Spleen (tissue), 11 donors: Measurements from ENCODE around the gene EVC2. TPM values are rescaled to one million over a fixed set of nuclear protein-coding genes. Genes with fewer than 3 reads are reported as not detected.

Experiments used
- DNase-seq: peaks from one replicate; pipeline ENCODE4 v3.0.0-alpha.2; 2020
- H3K27ac ChIP-seq, 8 donors: fragments of 200-600 bp; sonication (generic) in 7 of 8; 1 replicate in 4 of 8; 2 replicates in 4 of 8; pipeline versions ENCODE4 v1.5.0 to v1.8.0; 2016 to 2021; ENCODE audit warnings: inconsistent platforms in 4 of 8, mild to moderate bottlenecking in 4 of 8, moderate library complexity in 1 of 8
- H3K27me3 ChIP-seq, 7 donors: fragments of 200-600 bp; sonication (generic) in 6 of 7; replicated peaks in 1 of 7; 1 replicate in 4 of 7; 2 replicates in 3 of 7; pipeline versions ENCODE4 v1.5.0 to v1.8.0; 2016 to 2021; ENCODE audit warnings: inconsistent platforms in 3 of 7, mild to moderate bottlenecking in 1 of 7
- H3K36me3 ChIP-seq, 6 donors: fragments of 200-600 bp; sonication (generic) in 5 of 6; 1 replicate in 4 of 6; 2 replicates in 2 of 6; pipeline versions ENCODE4 v1.5.0 to v1.8.0; 2016 to 2021; ENCODE audit warnings: inconsistent platforms in 2 of 6
- H3K4me1 ChIP-seq, 6 donors: fragments of 200-600 bp; sonication (generic) in 5 of 6; 1 replicate in 3 of 6; 2 replicates in 3 of 6; pipeline versions ENCODE4 v1.5.0 to v1.8.0; 2016 to 2021; ENCODE audit warnings: inconsistent platforms in 3 of 6
- H3K4me3 ChIP-seq, 8 donors: fragments of 200-600 bp; sonication (generic) in 7 of 8; 1 replicate in 4 of 8; 2 replicates in 4 of 8; pipeline versions ENCODE4 v1.5.0 to v1.8.0; 2016 to 2021; ENCODE audit warnings: inconsistent platforms in 4 of 8, mild to moderate bottlenecking in 4 of 8, moderate library complexity in 2 of 8
- H3K9me3 ChIP-seq, 8 donors: fragments of 200-600 bp; sonication (generic) in 7 of 8; 1 replicate in 4 of 8; 2 replicates in 4 of 8; pipeline versions ENCODE4 v1.5.0 to v1.8.0; 2016 to 2021; ENCODE audit warnings: inconsistent platforms in 4 of 8
- POLR2A ChIP-seq, 3 donors: fragments of 450-650 bp; IDR thresholded peaks; one replicate each; pipeline ENCODE4 v1.5.1; 2017; ENCODE audit warnings: antibody characterized with exemption in 3 of 3, mild to moderate bottlenecking in 1 of 3
- POLR2AphosphoS5 ChIP-seq, 3 donors: sonication (generic); formaldehyde crosslinking; IDR thresholded peaks; one replicate each; pipeline ENCODE4 v1.5.1; 2017; ENCODE audit warnings: antibody characterized with exemption in 3 of 3
- WGBS, 5 donors: extraction: QIAGEN DNeasy Blood & Tissue Kit in 3 of 5; methylation state at CpG; one replicate each; pipeline versions ENCODE4 v1.1.5 to v1.1.7; 2013 to 2018; 5-methylcytosine and 5-hydroxymethylcytosine counted together
- intact Hi-C: fragments of 100-400 bp; cut with DNase I; formaldehyde crosslinking; loops from one replicate; pipeline ENCODE4 v1.15.0; 2023; ENCODE audit warnings: low total_unique reads
- polyA plus RNA-seq, 3 donors: library from polyadenylated mRNA; stranded (reverse); fragments of 200-250 nt; gene quantifications; one replicate each; pipeline ENCODE4 v1.2.1, GENCODE V29; 2013
- total RNA-seq, 7 donors: library from RNA; depleted of rRNA in 3 of 7; stranded (reverse); fragments of >200 nt in 3 of 7; fragmentation: NEBNext Ultra II Directional in 4 of 7; extraction: Animal tissue kit (Norgen Biotek cat#: 25700) in 4 of 7; gene quantifications; one replicate each; pipeline versions ENCODE4 v1.1.0 to v1.2.1, GENCODE V29; 2016 to 2021
- TF ChIP-seq, protein P1 (sequence below), 11 experiments: fragments of 200-600 bp in 7 of 11; fragments of 450-650 bp in 4 of 11; sonication (generic) in 4 of 11; IDR thresholded peaks in 8 of 11; conservative IDR thresholded peaks in 3 of 11; 1 replicate in 7 of 11; 2 replicates in 4 of 11; pipeline versions ENCODE4 v1.4.0 to v1.8.0; 2016 to 2021; ENCODE audit warnings: antibody characterized with exemption in 11 of 11, inconsistent platforms in 4 of 11, mild to moderate bottlenecking in 1 of 11
- donor health status: healthy with polysubstance abuse.
- donor health status: DM: no; HTN: no; CAD: no; lungs with moderate emphysema.
- donor health status: DM: no; HTN: no; CAD: no.
- donor health status: Bipolar disorder and iron deficiency.
- donor health status: healthy.
- donor health status: DM: no; HTN: no; CAD: no.
- donor health status: DM: yes; HTN: yes; CAD: no.

The EVC2 gene
- total and polyA plus RNA-seq, 10 donors = 0.30 to 4.4 (median 2.6) TPM

GRCh38 chr4:5562476-5562875 lies 145.9 kb downstream of the EVC2 start:
- H3K27me3 ChIP-seq = no peaks in the 10 kb centered on the region
- no peak overlapping the region for H3K27ac ChIP-seq
- TF ChIP-seq POLR2AphosphoS5 (IDR thresholded peaks at IDR 0.05) = no peak
- TF ChIP-seq POLR2A (IDR thresholded peaks at IDR 0.05) = no peak
- TF ChIP-seq, protein P1, sequence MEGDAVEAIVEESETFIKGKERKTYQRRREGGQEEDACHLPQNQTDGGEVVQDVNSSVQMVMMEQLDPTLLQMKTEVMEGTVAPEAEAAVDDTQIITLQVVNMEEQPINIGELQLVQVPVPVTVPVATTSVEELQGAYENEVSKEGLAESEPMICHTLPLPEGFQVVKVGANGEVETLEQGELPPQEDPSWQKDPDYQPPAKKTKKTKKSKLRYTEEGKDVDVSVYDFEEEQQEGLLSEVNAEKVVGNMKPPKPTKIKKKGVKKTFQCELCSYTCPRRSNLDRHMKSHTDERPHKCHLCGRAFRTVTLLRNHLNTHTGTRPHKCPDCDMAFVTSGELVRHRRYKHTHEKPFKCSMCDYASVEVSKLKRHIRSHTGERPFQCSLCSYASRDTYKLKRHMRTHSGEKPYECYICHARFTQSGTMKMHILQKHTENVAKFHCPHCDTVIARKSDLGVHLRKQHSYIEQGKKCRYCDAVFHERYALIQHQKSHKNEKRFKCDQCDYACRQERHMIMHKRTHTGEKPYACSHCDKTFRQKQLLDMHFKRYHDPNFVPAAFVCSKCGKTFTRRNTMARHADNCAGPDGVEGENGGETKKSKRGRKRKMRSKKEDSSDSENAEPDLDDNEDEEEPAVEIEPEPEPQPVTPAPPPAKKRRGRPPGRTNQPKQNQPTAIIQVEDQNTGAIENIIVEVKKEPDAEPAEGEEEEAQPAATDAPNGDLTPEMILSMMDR (IDR thresholded peaks at IDR 0.05 in 8 of 11, conservative IDR thresholded peaks at IDR 0.05 in 3 of 11) = no peak
- H3K36me3 ChIP-seq = peaks cover 0 to 22% (median 0%) of the 10 kb centered on the region in 6 donors
- 91 to 98% (median 93%) methylated on average over 7 of the region's 7 CpGs for WGBS, 5 donors
- no peak overlapping the region for H3K4me3 ChIP-seq
- no peak for DNase-seq
- intact Hi-C loops = no loop called here
- H3K9me3 ChIP-seq = no peaks in the 10 kb centered on the region
- no peaks in the 10 kb centered on the region for H3K4me1 ChIP-seq

GRCh38 chr4:5561286-5561685 lies 147.1 kb downstream of the EVC2 start:
- Histone ChIP-seq H3K4me1 (no peaks in the 10 kb centered on the region), H3K36me3 (peaks cover 0 to 18% (median 0%) of the 10 kb centered on the region in 6 donors), H3K9me3 (no peaks in the 10 kb centered on the region), H3K4me3 (no peak overlapping the region), H3K27ac (no peak overlapping the region), H3K27me3 (no peaks in the 10 kb centered on the region)
- WGBS, 5 donors = 77 to 95% (median 84%) methylated on average over 4 of the region's 4 CpGs
- intact Hi-C loops = no loop called here
- no peak for DNase-seq
- no peak for TF ChIP-seq POLR2AphosphoS5 (IDR thresholded peaks at IDR 0.05)

- intact Hi-C loops = no loop called here
Observed at GRCh38 chr4:5558502-5558901, 149.9 kb downstream of the EVC2 start.

GRCh38 chr4:5554376-5554775 lies 154.0 kb downstream of the EVC2 start:
- Histone ChIP-seq H3K4me1 (no peaks in the 10 kb centered on the region), H3K27ac (no peak overlapping the region), H3K4me3 (no peak overlapping the region), H3K36me3 (no peaks in the 10 kb centered on the region), H3K27me3 (no peaks in the 10 kb centered on the region), H3K9me3 (peaks cover 0 to 18% (median 13%) of the 10 kb centered on the region in 8 donors)
- intact Hi-C loops = no loop called here
- no peak for TF ChIP-seq POLR2A (IDR thresholded peaks at IDR 0.05)
- no peak for TF ChIP-seq POLR2AphosphoS5 (IDR thresholded peaks at IDR 0.05)
- TF ChIP-seq, protein P1 (IDR thresholded peaks at IDR 0.05 in 8 of 11, conservative IDR thresholded peaks at IDR 0.05 in 3 of 11) = no peak
- DNase-seq = no peak

More at GRCh38 chr4:5558502-5558901, 149.9 kb downstream of the EVC2 start:
- no peak overlapping the region for H3K27ac ChIP-seq
- 29 to 74% (median 47%) methylated on average over 1 of the region's 1 CpG for WGBS, 5 donors
- H3K36me3 ChIP-seq = no peaks in the 10 kb centered on the region
- H3K27me3 ChIP-seq = no peaks in the 10 kb centered on the region
- DNase-seq = no peak
- H3K4me1 ChIP-seq = no peaks in the 10 kb centered on the region
- no peak overlapping the region for H3K4me3 ChIP-seq
- TF ChIP-seq, protein P1 (IDR thresholded peaks at IDR 0.05 in 8 of 11, conservative IDR thresholded peaks at IDR 0.05 in 3 of 11) = no peak
- no peak for TF ChIP-seq POLR2A (IDR thresholded peaks at IDR 0.05)
- H3K9me3 ChIP-seq = no peaks in the 10 kb centered on the region

GRCh38 chr4:5553801-5554200 lies 154.6 kb downstream of the EVC2 start:
- H3K36me3 ChIP-seq = no peaks in the 10 kb centered on the region
- no peaks in the 10 kb centered on the region for H3K4me1 ChIP-seq
- H3K9me3 ChIP-seq = peaks cover 0 to 22% (median 16%) of the 10 kb centered on the region in 8 donors
- TF ChIP-seq, protein P1 (IDR thresholded peaks at IDR 0.05 in 8 of 11, conservative IDR thresholded peaks at IDR 0.05 in 3 of 11) = no peak
- no peak for TF ChIP-seq POLR2AphosphoS5 (IDR thresholded peaks at IDR 0.05)
- TF ChIP-seq POLR2A (IDR thresholded peaks at IDR 0.05) = no peak
- no peak overlapping the region for H3K4me3 ChIP-seq
- H3K27ac ChIP-seq = no peak overlapping the region
- no peak for DNase-seq
- intact Hi-C loops = no loop called here
- no peaks in the 10 kb centered on the region for H3K27me3 ChIP-seq
- WGBS, 5 donors = 71 to 87% (median 79%) methylated on average over 5 of the region's 5 CpGs
